ENCODE results near the gene GNB2.
"Not testable (repeated sequence)": the region's sequence is repeated elsewhere in the genome, so short reads cannot be mapped to it uniquely, and the experiment has no call there.

GNB2 gene

GRCh38 chr7:100693312-100694097 lies 20.0 kb downstream of the GNB2 start:
- Mint-ChIP-seq H3K4me1 (ENCODE audit: low read depth) (peaks cover 45% of the 10 kb centered on the region), H3K36me3 (no peaks in the 10 kb centered on the region), H3K9me3 (ENCODE audit: low read depth) (no peaks in the 10 kb centered on the region), H3K27me3 (no peaks in the 10 kb centered on the region), H3K4me3 (peak overlapping the region; percentile 96), H3K27ac (peak overlapping the region; percentile 88)

GRCh38 chr7:100694098-100694745 lies 20.7 kb downstream of the GNB2 start, which contains the start of gene GIGYF1:
TSS of gene GIGYF1 (minus strand) at chr7:100694250. CDS start at chr7:100688238, 6,012 bp downstream.
- H3K27ac Mint-ChIP-seq: peak within 1 kb of the TSS; percentile 88
- peak within 1 kb of the TSS; percentile 96 for H3K4me3 Mint-ChIP-seq
- H3K9me3 Mint-ChIP-seq (ENCODE audit: low read depth): no peaks in the 10 kb centered on the region
- peaks cover 38% of the 10 kb centered on the region for H3K4me1 Mint-ChIP-seq (ENCODE audit: low read depth)
- H3K27me3 Mint-ChIP-seq: no peaks in the 10 kb centered on the region
- no peaks in the 10 kb centered on the region for H3K36me3 Mint-ChIP-seq

GRCh38 chr7:100696123-100696521 lies 22.6 kb downstream of the GNB2 start:
- Mint-ChIP-seq H3K36me3 (no peaks in the 10 kb centered on the region), H3K4me3 (peak overlapping the region; percentile 74), H3K27ac (peak overlapping the region; percentile 75), H3K4me1 (ENCODE audit: low read depth) (peaks cover 31% of the 10 kb centered on the region), H3K9me3 (ENCODE audit: low read depth) (no peaks in the 10 kb centered on the region), H3K27me3 (no peaks in the 10 kb centered on the region)

- Mint-ChIP-seq H3K9me3 (ENCODE audit: low read depth) (no peaks in the 10 kb centered on the region), H3K4me3 (no peak overlapping the region), H3K4me1 (ENCODE audit: low read depth) (peaks cover 11% of the 10 kb centered on the region), H3K27ac (no peak overlapping the region), H3K27me3 (no peaks in the 10 kb centered on the region), H3K36me3 (no peaks in the 10 kb centered on the region)
These were observed 25.5 kb downstream of the GNB2 start for GRCh38 chr7:100699018-100699417.

GRCh38 chr7:100701089-100701488 lies 27.5 kb downstream of the GNB2 start:
- H3K36me3 Mint-ChIP-seq; H3K4me1 Mint-ChIP-seq (ENCODE audit: low read depth); H3K9me3 Mint-ChIP-seq (ENCODE audit: low read depth); H3K27ac Mint-ChIP-seq; H3K4me3 Mint-ChIP-seq; H3K27me3 Mint-ChIP-seq: not testable (repeated sequence)

GRCh38 chr7:100705320-100705752 lies 31.8 kb downstream of the GNB2 start:
- Mint-ChIP-seq H3K36me3 (peaks cover 6% of the 10 kb centered on the region), H3K4me3 (peak overlapping the region; percentile 96), H3K9me3 (ENCODE audit: low read depth) (no peaks in the 10 kb centered on the region), H3K27ac (peak overlapping the region; percentile 94), H3K27me3 (no peaks in the 10 kb centered on the region), H3K4me1 (ENCODE audit: low read depth) (peaks cover 14% of the 10 kb centered on the region)

- Mint-ChIP-seq H3K27me3 (no peaks in the 10 kb centered on the region), H3K27ac (peak within 1 kb of the TSS; percentile 94), H3K4me3 (peak within 1 kb of the TSS; percentile 96), H3K36me3 (peaks cover 7% of the 10 kb centered on the region), H3K4me1 (ENCODE audit: low read depth) (peaks cover 14% of the 10 kb centered on the region), H3K9me3 (ENCODE audit: low read depth) (no peaks in the 10 kb centered on the region)
These were observed 32.5 kb downstream of the GNB2 start, which contains the start of gene POP7 for GRCh38 chr7:100705753-100706671. TSS of gene POP7 (plus strand) at chr7:100706121. CDS start at chr7:100706831, 710 bp downstream.

- H3K36me3 Mint-ChIP-seq: peaks cover 7% of the 10 kb centered on the region
- H3K27ac Mint-ChIP-seq: peak overlapping the region; percentile 94
- peaks cover 14% of the 10 kb centered on the region for H3K4me1 Mint-ChIP-seq (ENCODE audit: low read depth)
- H3K9me3 Mint-ChIP-seq (ENCODE audit: low read depth): no peaks in the 10 kb centered on the region
- no peaks in the 10 kb centered on the region for H3K27me3 Mint-ChIP-seq
- H3K4me3 Mint-ChIP-seq: peak overlapping the region; percentile 96
These were observed 33.3 kb downstream of the GNB2 start for GRCh38 chr7:100706672-100707311.

- no peak overlapping the region for H3K27ac Mint-ChIP-seq
- H3K36me3 Mint-ChIP-seq: peaks cover 7% of the 10 kb centered on the region
- no peaks in the 10 kb centered on the region for H3K9me3 Mint-ChIP-seq (ENCODE audit: low read depth)
- no peaks in the 10 kb centered on the region for H3K27me3 Mint-ChIP-seq
- peak overlapping the region; percentile 42 for H3K4me3 Mint-ChIP-seq
- H3K4me1 Mint-ChIP-seq (ENCODE audit: low read depth): peaks cover 14% of the 10 kb centered on the region
These were observed 34.9 kb downstream of the GNB2 start for GRCh38 chr7:100708395-100708794.

GRCh38 chr7:100710452-100710851 lies 36.9 kb downstream of the GNB2 start:
- Mint-ChIP-seq H3K36me3 (peaks cover 7% of the 10 kb centered on the region), H3K27me3 (no peaks in the 10 kb centered on the region), H3K9me3 (ENCODE audit: low read depth) (no peaks in the 10 kb centered on the region), H3K27ac (no peak overlapping the region), H3K4me1 (ENCODE audit: low read depth) (peaks cover 12% of the 10 kb centered on the region), H3K4me3 (no peak overlapping the region)

GRCh38 chr7:100711369-100711768 lies 37.8 kb downstream of the GNB2 start:
- H3K36me3 Mint-ChIP-seq: peaks cover 7% of the 10 kb centered on the region
- peaks cover 12% of the 10 kb centered on the region for H3K4me1 Mint-ChIP-seq (ENCODE audit: low read depth)
- no peak overlapping the region for H3K27ac Mint-ChIP-seq
- no peaks in the 10 kb centered on the region for H3K9me3 Mint-ChIP-seq (ENCODE audit: low read depth)
- H3K4me3 Mint-ChIP-seq: no peak overlapping the region
- no peaks in the 10 kb centered on the region for H3K27me3 Mint-ChIP-seq

GRCh38 chr7:100714725-100715124 lies 41.2 kb downstream of the GNB2 start:
- H3K36me3 Mint-ChIP-seq: peaks cover 11% of the 10 kb centered on the region
- H3K27ac Mint-ChIP-seq: no peak overlapping the region
- peaks cover 9% of the 10 kb centered on the region for H3K27me3 Mint-ChIP-seq
- no peak overlapping the region for H3K4me3 Mint-ChIP-seq
- H3K4me1 Mint-ChIP-seq (ENCODE audit: low read depth): no peaks in the 10 kb centered on the region
- H3K9me3 Mint-ChIP-seq (ENCODE audit: low read depth): no peaks in the 10 kb centered on the region

GRCh38 chr7:100717073-100717472 lies 43.5 kb downstream of the GNB2 start:
- not testable (repeated sequence) for H3K9me3 Mint-ChIP-seq (ENCODE audit: low read depth); H3K27ac Mint-ChIP-seq; H3K36me3 Mint-ChIP-seq; H3K4me1 Mint-ChIP-seq (ENCODE audit: low read depth); H3K4me3 Mint-ChIP-seq
- peaks cover 19% of the 10 kb centered on the region for H3K27me3 Mint-ChIP-seq

- Mint-ChIP-seq H3K36me3 (peaks cover 8% of the 10 kb centered on the region), H3K27ac (no peak overlapping the region), H3K4me1 (ENCODE audit: low read depth) (peaks cover 3% of the 10 kb centered on the region), H3K27me3 (peaks cover 30% of the 10 kb centered on the region), H3K9me3 (ENCODE audit: low read depth) (no peaks in the 10 kb centered on the region), H3K4me3 (peak overlapping the region; percentile 20)
These were observed 46.2 kb downstream of the GNB2 start for GRCh38 chr7:100719523-100720278.

Data from activated naive CD8-positive, alpha-beta T cell (primary cell).